NOMO-1 treated with DMSO at 0.1 percent for 48 hours (cell line): Measurements from ENCODE around the gene CTAGE9.
"Not testable (repeated sequence)": the region's sequence is repeated elsewhere in the genome, so short reads cannot be mapped to it uniquely, and the experiment has no call there.

Source experiments
- DNase-seq: peaks from one replicate; lab custom pipeline; 2025; ENCODE audit not compliant: unreplicated experiment; lab: John Stamatoyannopoulos, UW

Gene CTAGE9

GRCh38 chr6:131710917-131711316, at the start of gene CTAGE9:
Gene CTAGE9 (minus strand): TSS chr6:131711017. CDS start chr6:131711017, 0 bp downstream.
- DNase-seq: not testable (repeated sequence)

GRCh38 chr6:131758920-131759319, 48.1 kb upstream of the CTAGE9 start:
- no peak for DNase-seq

GRCh38 chr6:131756039-131756438, 45.2 kb upstream of the CTAGE9 start:
- no peak for DNase-seq

GRCh38 chr6:131755597-131755996, 44.8 kb upstream of the CTAGE9 start:
- DNase-seq: no peak

GRCh38 chr6:131754715-131755567, 44.1 kb upstream of the CTAGE9 start:
- DNase-seq: no peak

GRCh38 chr6:131754088-131754487, 43.3 kb upstream of the CTAGE9 start:
- DNase-seq: no peak

- DNase-seq: not testable (repeated sequence)
These were observed 40.3 kb upstream of the CTAGE9 start for GRCh38 chr6:131751012-131751715.

- no peak for DNase-seq
These were observed 38.2 kb upstream of the CTAGE9 start for GRCh38 chr6:131749023-131749422.

- DNase-seq: no peak
These were observed 37.1 kb upstream of the CTAGE9 start for GRCh38 chr6:131747821-131748353.

- no peak for DNase-seq
These were observed 34.7 kb upstream of the CTAGE9 start for GRCh38 chr6:131745476-131745875.

- DNase-seq: no peak
These were observed 33.8 kb upstream of the CTAGE9 start for GRCh38 chr6:131744432-131745287.

- DNase-seq: no peak
These were observed 31.0 kb upstream of the CTAGE9 start for GRCh38 chr6:131741688-131742393.

GRCh38 chr6:131740161-131740560, 29.3 kb upstream of the CTAGE9 start:
- DNase-seq: no peak

GRCh38 chr6:131739136-131739535, 28.3 kb upstream of the CTAGE9 start:
- no peak for DNase-seq

- DNase-seq: no peak
These were observed 26.0 kb upstream of the CTAGE9 start for GRCh38 chr6:131736811-131737210.

GRCh38 chr6:131736003-131736596, 25.3 kb upstream of the CTAGE9 start:
- DNase-seq: no peak

GRCh38 chr6:131733376-131734016, 22.7 kb upstream of the CTAGE9 start:
- no peak for DNase-seq

GRCh38 chr6:131731224-131731623, 20.4 kb upstream of the CTAGE9 start:
- no peak for DNase-seq

GRCh38 chr6:131730264-131730663, 19.4 kb upstream of the CTAGE9 start:
- peak; percentile 8 for DNase-seq

GRCh38 chr6:131729550-131729949, 18.7 kb upstream of the CTAGE9 start:
- DNase-seq: no peak
